ENCODE data around the gene SECISBP2L. TPM values are rescaled to one million over a fixed set of nuclear protein-coding genes. Genes with fewer than 3 reads are reported as not detected.

Gene SECISBP2L
- total RNA-seq, 1 donor from 2014 or later, result 55.0 TPM

- no peak for DNase-seq (ENCODE audit: low spot score, unreplicated experiment)
- H3K4me1 Mint-ChIP-seq (ENCODE audit: low read depth), result peaks cover 20% of the 10 kb centered on the region
- H3K27ac Mint-ChIP-seq, result no peak overlapping the region
- no peak for TF ChIP-seq CTCF (IDR thresholded peaks at IDR 0.05; ENCODE audit: unreplicated experiment)
- no peaks in the 10 kb centered on the region for H3K9me3 Mint-ChIP-seq (ENCODE audit: low read depth)
- no peak overlapping the region for H3K4me3 Mint-ChIP-seq (ENCODE audit: low read depth)
- no peaks in the 10 kb centered on the region for H3K36me3 Mint-ChIP-seq (ENCODE audit: insufficient read depth)
- peaks cover 6% of the 10 kb centered on the region for H3K27me3 Mint-ChIP-seq
Observed at GRCh38 chr15:48984021-48984710, 62.1 kb downstream of the SECISBP2L start.

- H3K36me3 Mint-ChIP-seq (ENCODE audit: insufficient read depth), result no peaks in the 10 kb centered on the region
- no peaks in the 10 kb centered on the region for H3K9me3 Mint-ChIP-seq (ENCODE audit: low read depth)
- peaks cover 20% of the 10 kb centered on the region for H3K4me1 Mint-ChIP-seq (ENCODE audit: low read depth)
- H3K27ac Mint-ChIP-seq, result no peak overlapping the region
- TF ChIP-seq CTCF (IDR thresholded peaks at IDR 0.05; ENCODE audit: unreplicated experiment), result no peak
- H3K4me3 Mint-ChIP-seq (ENCODE audit: low read depth), result no peak overlapping the region
- H3K27me3 Mint-ChIP-seq, result peaks cover 6% of the 10 kb centered on the region
- no peak for DNase-seq (ENCODE audit: low spot score, unreplicated experiment)
Observed at GRCh38 chr15:48983300-48983699, 62.9 kb downstream of the SECISBP2L start.

GRCh38 chr15:48981941-48982340 is 64.3 kb downstream of the SECISBP2L start:
- Mint-ChIP-seq H3K4me3 (ENCODE audit: low read depth) (no peak overlapping the region), H3K9me3 (ENCODE audit: low read depth) (no peaks in the 10 kb centered on the region), H3K4me1 (ENCODE audit: low read depth) (peaks cover 19% of the 10 kb centered on the region), H3K36me3 (ENCODE audit: insufficient read depth) (no peaks in the 10 kb centered on the region), H3K27me3 (peaks cover 6% of the 10 kb centered on the region), H3K27ac (peak overlapping the region; percentile 86)
- no peak for TF ChIP-seq CTCF (IDR thresholded peaks at IDR 0.05; ENCODE audit: unreplicated experiment)
- DNase-seq (ENCODE audit: low spot score, unreplicated experiment), result no peak

DNA sequence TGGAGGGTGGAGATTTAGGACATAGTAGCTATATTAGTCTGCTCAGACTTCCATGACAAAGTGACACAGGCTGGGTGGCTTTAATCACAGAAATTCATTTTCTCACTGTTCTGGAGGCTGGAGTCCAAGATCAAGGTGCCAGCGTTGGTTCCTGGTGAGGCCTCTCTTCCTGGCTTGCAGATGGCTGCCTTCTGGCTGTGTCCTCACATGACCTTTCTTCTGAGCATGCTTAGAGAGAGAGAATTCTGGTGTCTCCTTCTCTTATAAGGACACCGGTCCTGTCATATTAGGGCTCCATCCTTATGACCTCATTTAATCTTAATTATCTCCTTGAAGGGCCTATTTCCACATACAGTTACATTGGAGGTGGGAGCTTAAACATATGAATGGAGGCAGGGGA is 67.6 kb downstream of the SECISBP2L start:
- H3K4me1 Mint-ChIP-seq (ENCODE audit: low read depth), result peaks cover 6% of the 10 kb centered on the region
- H3K27me3 Mint-ChIP-seq, result peaks cover 6% of the 10 kb centered on the region
- DNase-seq (ENCODE audit: low spot score, unreplicated experiment), result no peak
- H3K4me3 Mint-ChIP-seq (ENCODE audit: low read depth), result no peak overlapping the region
- TF ChIP-seq CTCF (IDR thresholded peaks at IDR 0.05; ENCODE audit: unreplicated experiment), result no peak
- H3K27ac Mint-ChIP-seq, result peak overlapping the region; percentile 71
- H3K36me3 Mint-ChIP-seq (ENCODE audit: insufficient read depth), result no peaks in the 10 kb centered on the region
- no peaks in the 10 kb centered on the region for H3K9me3 Mint-ChIP-seq (ENCODE audit: low read depth)

DNA sequence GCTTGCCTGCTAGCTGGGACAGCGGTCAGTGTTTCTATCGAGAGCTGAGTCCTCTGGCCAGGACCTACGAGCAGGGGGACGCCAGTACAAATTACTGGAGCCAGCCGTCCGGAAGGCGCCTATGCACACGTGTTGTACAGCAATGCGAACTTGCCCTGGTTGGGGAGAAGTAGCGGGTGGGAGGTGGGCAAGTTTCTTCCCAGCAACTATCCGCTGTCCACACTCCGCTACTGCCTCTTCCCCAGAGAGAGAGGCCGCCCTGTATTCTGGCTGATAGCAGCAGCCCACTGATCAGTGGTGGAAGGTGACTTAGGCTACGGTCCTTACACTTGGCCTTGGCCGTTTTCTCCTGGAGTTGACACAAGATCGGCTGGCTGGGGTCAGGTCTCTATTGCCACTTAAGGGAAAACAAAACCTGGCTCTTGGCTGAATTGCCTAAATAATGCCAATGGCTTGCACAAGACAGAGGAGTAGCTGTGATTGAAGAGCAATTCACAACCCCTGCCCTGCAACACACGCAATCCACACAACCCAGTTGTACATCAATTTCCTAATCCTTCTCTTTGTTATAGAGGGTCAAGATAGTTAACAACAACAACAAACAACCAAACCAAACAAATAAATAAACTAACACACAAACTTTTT is 69.7 kb downstream of the SECISBP2L start:
- H3K9me3 Mint-ChIP-seq (ENCODE audit: low read depth), result no peaks in the 10 kb centered on the region
- peaks cover 6% of the 10 kb centered on the region for H3K4me1 Mint-ChIP-seq (ENCODE audit: low read depth)
- H3K27me3 Mint-ChIP-seq, result peaks cover 3% of the 10 kb centered on the region
- no peak for TF ChIP-seq CTCF (IDR thresholded peaks at IDR 0.05; ENCODE audit: unreplicated experiment)
- no peak for DNase-seq (ENCODE audit: low spot score, unreplicated experiment)
- H3K4me3 Mint-ChIP-seq (ENCODE audit: low read depth), result peak overlapping the region; percentile 66
- H3K36me3 Mint-ChIP-seq (ENCODE audit: insufficient read depth), result no peaks in the 10 kb centered on the region
- H3K27ac Mint-ChIP-seq, result peak overlapping the region; percentile 93

Data from progenitor cell of endocrine pancreas (in vitro differentiated cells).